ENCODE measurements around the gene SPTBN1. TPM values are rescaled to one million over a fixed set of nuclear protein-coding genes. Genes with fewer than 3 reads are reported as not detected.

SPTBN1 gene
- total RNA-seq, 6 experiments from 2014 or later: 128 to 169 (median 159) TPM

- TF ChIP-seq CTCF (IDR thresholded peaks at IDR 0.05): no peak
- Mint-ChIP-seq H3K4me3 (peak overlapping the region; percentile 93), H3K4me1 (ENCODE audit: low read depth) (peaks cover 58% of the 10 kb centered on the region), H3K27me3 (ENCODE audit: insufficient read depth) (peaks cover 3% of the 10 kb centered on the region; the same call in 1 of the 2 replicates), H3K27ac (peak overlapping the region; percentile 99), H3K36me3 (ENCODE audit: low read depth) (peaks cover 6% of the 10 kb centered on the region; the same call in 1 of the 2 replicates), H3K9me3 (no peaks in the 10 kb centered on the region)
- DNase-seq: no peak
Measured at GRCh38 chr2:54561010-54561409, 104.9 kb downstream of the SPTBN1 start.

GRCh38 chr2:54564439-54564838 is 108.3 kb downstream of the SPTBN1 start:
- no peak for DNase-seq
- H3K9me3 Mint-ChIP-seq: no peaks in the 10 kb centered on the region
- peaks cover 37% of the 10 kb centered on the region for H3K4me1 Mint-ChIP-seq (ENCODE audit: low read depth)
- peaks cover 3% of the 10 kb centered on the region; the same call in 1 of the 2 replicates for H3K27me3 Mint-ChIP-seq (ENCODE audit: insufficient read depth)
- H3K36me3 Mint-ChIP-seq (ENCODE audit: low read depth): peaks cover 5% of the 10 kb centered on the region; the same call in 1 of the 2 replicates
- TF ChIP-seq CTCF (IDR thresholded peaks at IDR 0.05): no peak
- H3K4me3 Mint-ChIP-seq: no peak overlapping the region
- H3K27ac Mint-ChIP-seq: no peak overlapping the region

GRCh38 chr2:54565551-54565950 is 109.4 kb downstream of the SPTBN1 start:
- H3K27ac Mint-ChIP-seq: no peak overlapping the region
- H3K27me3 Mint-ChIP-seq (ENCODE audit: insufficient read depth): no peaks in the 10 kb centered on the region; the same call in 1 of the 2 replicates
- peaks cover 40% of the 10 kb centered on the region for H3K4me1 Mint-ChIP-seq (ENCODE audit: low read depth)
- no peak for DNase-seq
- no peaks in the 10 kb centered on the region for H3K9me3 Mint-ChIP-seq
- H3K4me3 Mint-ChIP-seq: no peak overlapping the region
- no peak for TF ChIP-seq CTCF (IDR thresholded peaks at IDR 0.05)
- peaks cover 5% of the 10 kb centered on the region; the same call in 1 of the 2 replicates for H3K36me3 Mint-ChIP-seq (ENCODE audit: low read depth)

- H3K9me3 Mint-ChIP-seq: no peaks in the 10 kb centered on the region
- no peak overlapping the region for H3K4me3 Mint-ChIP-seq
- H3K36me3 Mint-ChIP-seq (ENCODE audit: low read depth): peaks cover 5% of the 10 kb centered on the region; the same call in 1 of the 2 replicates
- no peak for DNase-seq
- peaks cover 40% of the 10 kb centered on the region for H3K4me1 Mint-ChIP-seq (ENCODE audit: low read depth)
- no peaks in the 10 kb centered on the region; the same call in 1 of the 2 replicates for H3K27me3 Mint-ChIP-seq (ENCODE audit: insufficient read depth)
- no peak overlapping the region for H3K27ac Mint-ChIP-seq
- no peak for TF ChIP-seq CTCF (IDR thresholded peaks at IDR 0.05)
Measured at GRCh38 chr2:54566896-54567295, 110.8 kb downstream of the SPTBN1 start.

- no peak for TF ChIP-seq CTCF (IDR thresholded peaks at IDR 0.05)
- no peak for DNase-seq
- Mint-ChIP-seq H3K27ac (peak overlapping the region; percentile 3; the same call in 1 of the 2 replicates), H3K36me3 (ENCODE audit: low read depth) (peaks cover 5% of the 10 kb centered on the region; the same call in 1 of the 2 replicates), H3K4me1 (ENCODE audit: low read depth) (peaks cover 53% of the 10 kb centered on the region), H3K27me3 (ENCODE audit: insufficient read depth) (no peaks in the 10 kb centered on the region; the same call in none of the 2 replicates), H3K9me3 (no peaks in the 10 kb centered on the region), H3K4me3 (no peak overlapping the region)
Measured at GRCh38 chr2:54568876-54569321, 112.8 kb downstream of the SPTBN1 start.
